ENCODE data around the gene SF3B3.
A peak's percentile ranks its signal among the peaks of the same experiment; 100 is the strongest.

Gene SF3B3

DNA sequence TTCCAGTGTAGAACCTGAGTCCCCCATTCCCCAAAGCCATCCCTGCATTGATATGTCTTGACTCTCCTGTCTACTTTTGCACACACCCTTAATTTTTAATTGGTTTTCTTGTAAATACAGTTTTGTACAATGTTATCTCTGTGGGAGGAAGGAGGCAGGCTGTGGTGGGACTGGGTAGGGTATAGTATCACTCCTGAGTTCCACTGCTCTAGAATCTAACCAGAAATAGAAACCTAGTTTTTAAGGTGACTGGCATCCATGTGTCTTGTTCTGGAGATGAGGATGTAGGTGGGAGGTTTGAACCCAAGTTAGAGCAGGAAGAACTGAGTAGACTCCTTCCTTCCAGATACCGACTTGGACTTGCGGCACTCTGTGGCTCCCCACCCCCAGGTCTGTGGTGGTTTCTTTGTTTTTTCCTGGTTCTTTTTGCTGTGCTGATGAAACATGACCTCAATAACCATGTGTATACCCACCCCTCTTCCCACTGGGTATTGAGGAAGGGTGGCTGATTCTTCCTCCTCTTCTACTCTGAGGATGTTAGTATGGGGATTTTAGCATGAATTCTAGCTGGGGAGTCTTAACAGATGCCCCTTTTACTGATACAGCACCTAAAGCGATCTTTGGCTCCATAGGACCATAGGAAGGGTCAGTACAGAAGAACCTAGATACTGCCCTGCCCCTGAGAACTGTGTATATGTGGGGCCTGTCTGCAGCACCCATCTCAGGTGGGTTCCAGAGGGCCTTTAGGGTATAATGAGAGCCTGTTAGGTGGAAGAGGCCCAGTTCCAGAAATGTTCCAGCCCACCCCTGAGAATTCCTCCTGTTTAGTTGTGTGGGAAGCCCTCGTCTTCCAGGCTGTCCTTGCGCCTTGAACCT lies 48.7 kb downstream of the SF3B3 start:
- in situ Hi-C loops (cut with HindIII; ENCODE audit: low sequenced_read_pairs), result no loop called here
- TF ChIP-seq, protein P1, sequence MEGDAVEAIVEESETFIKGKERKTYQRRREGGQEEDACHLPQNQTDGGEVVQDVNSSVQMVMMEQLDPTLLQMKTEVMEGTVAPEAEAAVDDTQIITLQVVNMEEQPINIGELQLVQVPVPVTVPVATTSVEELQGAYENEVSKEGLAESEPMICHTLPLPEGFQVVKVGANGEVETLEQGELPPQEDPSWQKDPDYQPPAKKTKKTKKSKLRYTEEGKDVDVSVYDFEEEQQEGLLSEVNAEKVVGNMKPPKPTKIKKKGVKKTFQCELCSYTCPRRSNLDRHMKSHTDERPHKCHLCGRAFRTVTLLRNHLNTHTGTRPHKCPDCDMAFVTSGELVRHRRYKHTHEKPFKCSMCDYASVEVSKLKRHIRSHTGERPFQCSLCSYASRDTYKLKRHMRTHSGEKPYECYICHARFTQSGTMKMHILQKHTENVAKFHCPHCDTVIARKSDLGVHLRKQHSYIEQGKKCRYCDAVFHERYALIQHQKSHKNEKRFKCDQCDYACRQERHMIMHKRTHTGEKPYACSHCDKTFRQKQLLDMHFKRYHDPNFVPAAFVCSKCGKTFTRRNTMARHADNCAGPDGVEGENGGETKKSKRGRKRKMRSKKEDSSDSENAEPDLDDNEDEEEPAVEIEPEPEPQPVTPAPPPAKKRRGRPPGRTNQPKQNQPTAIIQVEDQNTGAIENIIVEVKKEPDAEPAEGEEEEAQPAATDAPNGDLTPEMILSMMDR (IDR thresholded peaks at IDR 0.05; ENCODE audit: low read depth, low read length), result no peak
- H3K4me3 ChIP-seq (ENCODE audit: low read depth, low read length), result no peak overlapping the region
- peak; percentile 41 for DNase-seq (ENCODE audit: low read depth, low spot score)

DNA sequence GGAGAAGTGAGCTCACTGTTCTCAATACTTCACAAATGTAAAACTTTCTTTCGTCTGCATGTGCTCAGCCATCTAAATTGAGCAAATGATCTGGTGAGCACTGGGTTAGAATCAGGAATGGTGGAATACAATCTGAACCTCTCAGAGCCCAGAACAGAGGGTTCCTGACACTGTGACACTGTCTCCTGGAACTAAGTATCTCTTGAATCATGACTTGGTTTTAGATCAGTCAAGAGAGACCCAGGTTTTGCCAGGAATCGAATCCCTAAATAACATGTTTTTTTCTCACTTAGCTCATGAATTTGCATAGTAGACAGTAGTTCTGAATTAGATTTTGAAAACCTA lies 49.3 kb downstream of the SF3B3 start:
- TF ChIP-seq, protein P1 (IDR thresholded peaks at IDR 0.05; ENCODE audit: low read depth, low read length), result no peak
- H3K4me3 ChIP-seq (ENCODE audit: low read depth, low read length), result no peak overlapping the region
- in situ Hi-C loops (cut with HindIII; ENCODE audit: low sequenced_read_pairs), result no loop called here
- DNase-seq (ENCODE audit: low read depth, low spot score), result no peak

DNA sequence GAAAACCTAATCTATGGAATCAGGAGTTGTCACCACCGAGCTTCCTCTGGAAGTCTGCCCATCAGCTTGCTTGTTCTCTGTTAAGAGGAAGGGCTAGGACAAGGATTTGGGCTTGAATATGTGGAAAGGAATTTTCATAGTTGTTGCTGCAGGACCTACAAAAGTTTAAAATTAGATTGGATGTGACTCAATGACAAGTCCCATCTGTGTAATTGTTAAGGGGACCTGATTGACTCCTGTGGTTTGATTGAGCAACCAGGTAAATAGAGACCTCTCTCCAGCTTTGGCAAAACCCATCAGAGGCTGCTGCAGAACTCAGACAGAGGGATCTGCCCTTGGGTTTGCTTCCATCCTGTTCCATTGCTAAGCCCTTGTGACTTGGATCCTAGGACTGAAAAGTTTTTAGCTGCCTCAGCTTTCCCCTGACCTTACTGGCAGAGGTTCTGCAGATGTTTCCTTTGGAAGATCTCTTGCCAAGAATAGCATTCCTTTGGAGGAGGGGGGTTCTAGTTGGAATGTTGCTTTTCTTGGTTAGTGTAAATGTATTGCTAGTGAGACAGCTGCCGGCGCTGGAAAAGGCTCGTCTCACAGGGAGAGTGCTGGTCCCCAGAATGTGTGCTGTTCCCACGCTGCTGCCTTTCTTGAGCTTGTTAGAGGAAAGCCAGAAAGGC lies 50.0 kb downstream of the SF3B3 start:
- TF ChIP-seq, protein P1 (IDR thresholded peaks at IDR 0.05; ENCODE audit: low read depth, low read length), result no peak
- no peak overlapping the region for H3K4me3 ChIP-seq (ENCODE audit: low read depth, low read length)
- peak; percentile 95 for DNase-seq (ENCODE audit: low read depth, low spot score)
- in situ Hi-C loops (cut with HindIII; ENCODE audit: low sequenced_read_pairs), result no loop called here

DNA sequence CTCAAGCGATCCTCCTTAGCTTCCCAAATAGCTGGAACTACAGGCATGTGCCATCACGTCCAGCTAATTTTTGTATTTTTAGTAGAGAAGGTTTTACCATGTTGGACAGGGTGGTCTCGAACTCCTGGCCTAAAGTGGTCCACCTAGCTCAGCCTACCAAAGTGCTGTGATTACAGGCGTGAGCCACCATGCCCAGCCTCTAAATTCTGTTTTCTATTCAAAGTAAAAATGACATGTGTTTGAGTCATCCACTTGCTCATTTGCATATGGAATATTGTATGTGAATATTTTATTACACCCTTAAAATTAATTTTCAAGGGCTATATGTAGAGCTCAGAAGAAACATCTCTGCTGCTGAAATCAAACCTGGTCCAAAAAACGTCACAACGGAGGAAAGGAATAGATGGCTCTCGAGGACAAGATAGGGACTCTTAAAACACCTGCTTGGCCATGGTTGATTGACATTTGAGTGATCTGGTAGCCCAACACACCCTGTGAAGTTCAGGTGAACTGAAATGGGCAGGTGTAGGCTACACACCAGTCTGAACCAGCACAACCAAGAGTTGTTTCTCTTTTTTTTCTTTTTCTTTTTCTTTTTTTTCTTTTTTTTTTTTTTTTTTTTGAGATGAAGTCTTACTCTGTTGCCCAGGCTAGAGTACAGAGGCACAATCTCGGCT lies 51.1 kb downstream of the SF3B3 start:
- TF ChIP-seq, protein P1 (IDR thresholded peaks at IDR 0.05; ENCODE audit: low read depth, low read length), result no peak
- no peak overlapping the region for H3K4me3 ChIP-seq (ENCODE audit: low read depth, low read length)
- in situ Hi-C loops (cut with HindIII; ENCODE audit: low sequenced_read_pairs), result no loop called here
- no peak for DNase-seq (ENCODE audit: low read depth, low spot score)

DNA sequence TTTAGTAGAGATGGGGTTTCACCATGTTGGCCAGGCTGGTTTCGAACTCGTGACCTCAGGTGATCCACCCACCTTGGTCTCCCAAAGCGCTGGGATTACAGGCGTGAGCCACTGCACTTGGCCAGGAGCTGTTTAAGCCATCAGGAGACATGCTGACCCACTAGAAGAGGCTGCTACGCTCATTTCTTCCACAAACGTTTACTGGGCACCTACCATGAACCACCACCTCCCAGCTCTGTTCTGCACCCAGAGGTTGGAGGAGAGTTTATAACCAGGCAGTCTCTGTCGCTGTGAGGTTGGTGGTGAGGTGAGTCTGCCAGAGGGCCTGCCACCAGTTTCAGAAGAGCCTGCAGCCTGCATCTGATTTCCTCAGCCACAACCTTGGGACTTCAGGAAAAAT lies 51.8 kb downstream of the SF3B3 start:
- in situ Hi-C loops (cut with HindIII; ENCODE audit: low sequenced_read_pairs), result no loop called here
- no peak for DNase-seq (ENCODE audit: low read depth, low spot score)
- H3K4me3 ChIP-seq (ENCODE audit: low read depth, low read length), result no peak overlapping the region
- TF ChIP-seq, protein P1 (IDR thresholded peaks at IDR 0.05; ENCODE audit: low read depth, low read length), result no peak

DNA sequence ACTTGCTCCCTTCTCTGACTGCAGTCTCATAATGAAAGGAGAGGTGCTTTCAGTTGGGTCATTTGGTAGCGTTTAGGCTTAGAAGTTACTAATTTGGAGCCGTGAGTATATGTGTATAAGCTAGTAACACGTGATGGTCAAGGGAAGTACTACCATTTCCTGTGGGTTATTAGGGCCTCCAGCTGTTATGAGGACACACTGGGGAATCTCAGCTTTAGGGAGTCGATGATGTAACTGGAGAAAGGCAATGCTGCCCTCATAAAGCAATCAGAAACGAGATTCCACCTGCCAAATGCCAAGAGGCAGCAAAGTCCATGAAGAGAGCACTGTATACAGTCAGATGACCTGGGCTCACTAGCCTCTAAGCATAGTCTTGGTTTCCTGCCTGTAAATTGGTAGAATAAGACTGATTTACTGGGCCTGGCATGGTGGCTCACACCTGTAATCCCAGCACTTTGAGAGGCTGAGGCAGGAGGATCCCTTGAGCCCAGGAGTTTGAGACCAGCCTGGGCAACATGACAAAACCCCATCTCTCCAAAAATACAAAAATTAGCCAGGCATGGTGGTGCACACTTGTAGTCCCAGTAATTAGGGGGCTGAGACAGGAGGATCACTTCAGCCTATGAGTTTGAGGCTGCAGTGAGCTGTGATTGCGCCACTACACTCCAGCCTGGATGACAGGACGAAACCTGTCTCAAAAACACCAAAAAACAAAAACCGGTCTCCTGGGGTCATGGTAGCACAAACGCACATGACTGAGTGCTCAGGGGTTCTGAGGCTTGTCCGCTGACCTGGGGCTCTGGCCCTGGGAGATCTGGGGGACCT lies 53.0 kb downstream of the SF3B3 start:
- in situ Hi-C loops (cut with HindIII; ENCODE audit: low sequenced_read_pairs), result no loop called here
- no peak overlapping the region for H3K4me3 ChIP-seq (ENCODE audit: low read depth, low read length)
- peak; percentile 69 for DNase-seq (ENCODE audit: low read depth, low spot score)
- TF ChIP-seq, protein P1 (IDR thresholded peaks at IDR 0.05; ENCODE audit: low read depth, low read length), result no peak

All from astrocyte of the spinal cord (primary cell).